ENCODE results near the gene RBM33. TPM values are rescaled to one million over a fixed set of nuclear protein-coding genes. Genes with fewer than 3 reads are reported as not detected.

The RBM33 gene
- total and polyA plus RNA-seq, 5 donors, result 16.6 to 39.1 (median 38.0) TPM

Other genes with a start within 250 kb of the RBM33 start
- gene EN2, start 186.5 kb upstream of the RBM33 start, total RNA-seq, result under 1 TPM in 2 of 4 donors, not detected in 2; 0.11 to 0.35 TPM
- 0.16 TPM for gene EN2, start 186.5 kb upstream of the RBM33 start, polyA plus RNA-seq
- not detected for gene CNPY1, start 98.1 kb upstream of the RBM33 start, total RNA-seq
- not detected for gene CNPY1, start 98.1 kb upstream of the RBM33 start, polyA plus RNA-seq
- gene SHH, start 167.8 kb downstream of the RBM33 start, total RNA-seq, result not detected
- gene SHH, start 167.8 kb downstream of the RBM33 start, polyA plus RNA-seq, result not detected